ENCODE measurements around the gene PON1.
A peak's percentile ranks its signal among the peaks of the same experiment; 100 is the strongest.

Gene PON1

GRCh38 chr7:95324431-95324830, at the start of gene PON1:
TSS of gene PON1 (minus strand) at chr7:95324532. CDS start at chr7:95324475, 57 bp downstream.
- peaks cover 1% of the 10 kb centered on the region for H3K27me3 Mint-ChIP-seq
- intact Hi-C loops (cut with micrococcal nuclease) = no loop called here
- H3K27ac Mint-ChIP-seq = no peak within 1 kb of the TSS
- no peaks in the 10 kb centered on the region for H3K36me3 Mint-ChIP-seq (ENCODE audit: low read depth)
- no peak within 1 kb of the TSS for H3K4me3 Mint-ChIP-seq
- no peaks in the 10 kb centered on the region for H3K4me1 Mint-ChIP-seq (ENCODE audit: low read depth)
- no peaks in the 10 kb centered on the region for H3K9me3 Mint-ChIP-seq

- Mint-ChIP-seq H3K4me1 (ENCODE audit: low read depth) (peaks cover 5% of the 10 kb centered on the region), H3K36me3 (ENCODE audit: low read depth) (no peaks in the 10 kb centered on the region), H3K27me3 (no peaks in the 10 kb centered on the region), H3K4me3 (no peak overlapping the region), H3K27ac (no peak overlapping the region), H3K9me3 (peaks cover 8% of the 10 kb centered on the region)
- intact Hi-C loops (cut with micrococcal nuclease) = no loop called here
Measured at GRCh38 chr7:95373323-95373722, 49.0 kb upstream of the PON1 start.

- H3K36me3 Mint-ChIP-seq (ENCODE audit: low read depth) = no peaks in the 10 kb centered on the region
- intact Hi-C loops (cut with micrococcal nuclease) = no loop called here
- H3K27me3 Mint-ChIP-seq = no peaks in the 10 kb centered on the region
- H3K4me3 Mint-ChIP-seq = no peak overlapping the region
- no peak overlapping the region for H3K27ac Mint-ChIP-seq
- no peaks in the 10 kb centered on the region for H3K9me3 Mint-ChIP-seq
- H3K4me1 Mint-ChIP-seq (ENCODE audit: low read depth) = no peaks in the 10 kb centered on the region
Measured at GRCh38 chr7:95368235-95368634, 43.9 kb upstream of the PON1 start.

DNA sequence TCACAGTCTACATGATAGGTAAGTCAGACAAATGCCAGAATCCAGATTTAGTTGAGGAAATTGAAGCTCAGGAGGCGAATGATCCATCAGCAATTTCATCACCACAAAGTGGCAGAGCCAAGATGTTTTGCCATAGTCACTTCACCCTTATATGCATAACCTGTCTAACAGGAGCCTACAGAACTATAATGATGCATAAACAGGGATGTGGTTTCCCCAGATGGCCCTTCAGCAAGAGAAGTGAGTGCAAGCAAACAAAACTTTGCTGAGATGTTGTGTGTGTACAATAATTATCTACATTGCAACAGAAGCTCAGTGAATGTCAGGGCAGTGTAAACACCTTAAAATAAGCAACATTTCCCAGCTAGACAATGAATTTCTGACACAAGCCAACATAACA, 43.3 kb upstream of the PON1 start:
- no peak overlapping the region for H3K4me3 Mint-ChIP-seq
- intact Hi-C loops (cut with micrococcal nuclease) = no loop called here
- H3K9me3 Mint-ChIP-seq = no peaks in the 10 kb centered on the region
- no peaks in the 10 kb centered on the region for H3K36me3 Mint-ChIP-seq (ENCODE audit: low read depth)
- no peaks in the 10 kb centered on the region for H3K27me3 Mint-ChIP-seq
- H3K4me1 Mint-ChIP-seq (ENCODE audit: low read depth) = no peaks in the 10 kb centered on the region
- H3K27ac Mint-ChIP-seq = no peak overlapping the region

DNA sequence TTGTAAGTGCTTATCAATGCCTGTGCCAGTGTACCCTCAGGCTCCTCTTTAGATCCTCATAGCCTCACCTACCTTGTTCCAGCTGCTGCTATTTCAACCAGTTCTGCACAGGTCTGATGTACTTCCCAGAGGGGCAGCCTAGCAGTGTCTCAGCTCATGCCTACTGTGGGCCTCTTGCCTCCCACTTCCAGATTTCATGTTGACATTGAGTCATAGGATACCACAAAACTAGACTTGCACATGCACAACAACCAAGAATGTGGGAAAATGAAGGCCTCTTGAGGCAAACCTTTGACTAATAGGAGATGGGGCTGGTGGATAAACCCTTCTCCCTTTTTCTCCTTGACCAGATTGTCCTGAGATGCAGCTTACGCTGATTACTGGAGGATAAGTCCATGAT, 40.8 kb upstream of the PON1 start:
- no peaks in the 10 kb centered on the region for H3K4me1 Mint-ChIP-seq (ENCODE audit: low read depth)
- intact Hi-C loops (cut with micrococcal nuclease) = no loop called here
- no peak overlapping the region for H3K27ac Mint-ChIP-seq

DNA sequence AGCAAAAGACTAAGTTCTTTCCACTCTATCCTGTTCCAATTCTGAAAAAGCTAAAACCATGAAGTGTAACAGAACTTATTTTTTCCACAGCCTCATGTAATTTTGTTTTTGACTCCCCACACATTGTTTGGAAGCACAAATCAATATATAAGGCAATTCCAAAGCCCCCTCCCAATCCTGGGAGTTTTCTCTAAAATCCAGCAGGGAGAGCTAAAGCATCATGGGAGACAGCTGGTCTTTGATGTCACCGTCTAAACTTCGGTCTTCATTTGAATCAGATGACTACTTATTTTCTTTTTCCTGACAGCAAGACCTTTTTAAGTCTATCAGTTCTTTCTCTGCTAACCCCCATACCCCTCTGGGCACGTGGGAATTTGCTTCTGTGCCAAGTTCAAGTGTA, 33.3 kb upstream of the PON1 start:
- H3K27ac Mint-ChIP-seq = no peak overlapping the region
- H3K4me3 Mint-ChIP-seq = no peak overlapping the region
- no peaks in the 10 kb centered on the region for H3K9me3 Mint-ChIP-seq
- intact Hi-C loops (cut with micrococcal nuclease) = no loop called here
- H3K27me3 Mint-ChIP-seq = no peaks in the 10 kb centered on the region
- H3K4me1 Mint-ChIP-seq (ENCODE audit: low read depth) = no peaks in the 10 kb centered on the region
- no peaks in the 10 kb centered on the region for H3K36me3 Mint-ChIP-seq (ENCODE audit: low read depth)

More for the DNA sequence above, 40.8 kb upstream of the PON1 start:
- H3K36me3 Mint-ChIP-seq (ENCODE audit: low read depth) = no peaks in the 10 kb centered on the region
- no peaks in the 10 kb centered on the region for H3K27me3 Mint-ChIP-seq
- H3K9me3 Mint-ChIP-seq = no peaks in the 10 kb centered on the region
- H3K4me3 Mint-ChIP-seq = no peak overlapping the region

- intact Hi-C loops (cut with micrococcal nuclease) = no loop called here
- Mint-ChIP-seq H3K4me1 (ENCODE audit: low read depth) (no peaks in the 10 kb centered on the region), H3K4me3 (no peak overlapping the region), H3K9me3 (no peaks in the 10 kb centered on the region), H3K27me3 (no peaks in the 10 kb centered on the region), H3K27ac (no peak overlapping the region), H3K36me3 (ENCODE audit: low read depth) (no peaks in the 10 kb centered on the region)
Measured at GRCh38 chr7:95342642-95343307, 18.4 kb upstream of the PON1 start.

GRCh38 chr7:95342029-95342428, 17.7 kb upstream of the PON1 start:
- H3K4me1 Mint-ChIP-seq (ENCODE audit: low read depth) = no peaks in the 10 kb centered on the region
- no peaks in the 10 kb centered on the region for H3K36me3 Mint-ChIP-seq (ENCODE audit: low read depth)
- no peaks in the 10 kb centered on the region for H3K27me3 Mint-ChIP-seq
- H3K27ac Mint-ChIP-seq = no peak overlapping the region
- no peaks in the 10 kb centered on the region for H3K9me3 Mint-ChIP-seq
- intact Hi-C loops (cut with micrococcal nuclease) = no loop called here
- H3K4me3 Mint-ChIP-seq = no peak overlapping the region

- Mint-ChIP-seq H3K27ac (no peak overlapping the region), H3K9me3 (no peaks in the 10 kb centered on the region)
- intact Hi-C loops (cut with micrococcal nuclease) = no loop called here
Measured at GRCh38 chr7:95340491-95340890, 16.2 kb upstream of the PON1 start.

DNA sequence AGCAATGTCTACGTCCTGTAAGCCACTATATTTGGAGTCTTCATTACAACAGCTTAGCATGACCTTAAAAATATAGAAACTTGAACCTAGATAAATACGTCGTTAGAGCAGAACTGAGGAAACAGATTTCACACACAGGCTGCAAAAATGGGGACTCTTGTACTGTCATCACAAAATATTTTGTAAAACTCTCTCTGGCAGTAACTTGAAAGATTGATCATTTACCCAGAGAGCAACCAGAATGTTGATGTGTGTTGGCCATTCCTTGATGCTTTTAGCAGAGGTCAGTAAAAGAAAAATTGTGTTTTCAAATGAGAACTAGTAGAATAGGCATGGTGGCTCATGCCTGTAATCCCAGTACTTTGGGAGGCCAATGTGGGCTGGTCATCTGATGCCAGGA, 14.5 kb upstream of the PON1 start:
- H3K27me3 Mint-ChIP-seq = no peaks in the 10 kb centered on the region
- intact Hi-C loops (cut with micrococcal nuclease) = no loop called here
- no peak overlapping the region for H3K27ac Mint-ChIP-seq
- no peaks in the 10 kb centered on the region for H3K9me3 Mint-ChIP-seq
- no peaks in the 10 kb centered on the region for H3K36me3 Mint-ChIP-seq (ENCODE audit: low read depth)
- H3K4me1 Mint-ChIP-seq (ENCODE audit: low read depth) = no peaks in the 10 kb centered on the region
- H3K4me3 Mint-ChIP-seq = no peak overlapping the region

More at GRCh38 chr7:95340491-95340890, 16.2 kb upstream of the PON1 start:
- no peaks in the 10 kb centered on the region for H3K27me3 Mint-ChIP-seq
- H3K4me1 Mint-ChIP-seq (ENCODE audit: low read depth) = no peaks in the 10 kb centered on the region
- no peak overlapping the region for H3K4me3 Mint-ChIP-seq
- H3K36me3 Mint-ChIP-seq (ENCODE audit: low read depth) = no peaks in the 10 kb centered on the region

DNA sequence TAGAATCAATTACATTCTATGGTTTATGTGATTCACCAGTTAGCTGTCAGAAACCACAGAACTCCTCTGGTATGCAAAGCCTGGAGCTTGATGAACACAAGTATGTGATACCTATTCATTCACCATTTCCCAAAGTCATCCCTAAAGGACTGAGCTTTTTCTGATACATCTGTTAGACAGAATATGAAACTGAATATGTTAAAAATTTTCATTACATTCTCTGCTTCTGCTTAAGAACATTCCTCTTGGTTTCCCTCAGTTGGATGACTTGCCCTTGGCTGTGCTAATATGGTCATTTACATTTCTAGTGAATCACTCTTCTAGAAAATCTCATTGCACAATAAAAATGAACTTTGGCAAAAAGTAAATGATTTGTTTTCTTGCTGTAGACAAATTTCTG, 10.8 kb upstream of the PON1 start:
- Mint-ChIP-seq H3K4me1 (ENCODE audit: low read depth) (peaks cover 6% of the 10 kb centered on the region), H3K27me3 (no peaks in the 10 kb centered on the region), H3K27ac (no peak overlapping the region), H3K36me3 (ENCODE audit: low read depth) (no peaks in the 10 kb centered on the region), H3K4me3 (no peak overlapping the region), H3K9me3 (no peaks in the 10 kb centered on the region)
- intact Hi-C loops (cut with micrococcal nuclease) = no loop called here

DNA sequence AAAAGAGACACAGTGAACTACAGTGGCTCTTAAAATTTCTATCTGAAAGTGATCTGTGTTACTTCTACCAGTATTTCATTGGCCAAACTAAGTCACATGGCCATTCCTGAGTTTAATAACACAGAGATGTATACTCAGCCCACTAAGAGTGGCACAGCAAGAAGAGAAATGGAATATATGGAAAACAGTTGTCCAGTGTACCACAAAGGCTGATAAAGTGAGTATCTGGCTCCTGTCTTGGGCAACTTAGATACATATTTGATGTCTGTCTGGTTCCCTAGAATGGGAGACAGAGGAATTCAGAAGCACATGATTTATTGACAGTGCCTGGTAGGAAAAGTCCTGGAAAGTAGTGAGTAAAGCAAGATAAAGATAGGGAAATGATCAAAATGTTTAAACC, 10.1 kb upstream of the PON1 start:
- no peaks in the 10 kb centered on the region for H3K9me3 Mint-ChIP-seq
- H3K36me3 Mint-ChIP-seq (ENCODE audit: low read depth) = no peaks in the 10 kb centered on the region
- intact Hi-C loops (cut with micrococcal nuclease) = no loop called here
- H3K4me3 Mint-ChIP-seq = no peak overlapping the region
- peaks cover 6% of the 10 kb centered on the region for H3K4me1 Mint-ChIP-seq (ENCODE audit: low read depth)
- no peaks in the 10 kb centered on the region for H3K27me3 Mint-ChIP-seq
- H3K27ac Mint-ChIP-seq = no peak overlapping the region

GRCh38 chr7:95330961-95331337, 6.6 kb upstream of the PON1 start:
- H3K4me3 Mint-ChIP-seq = peak overlapping the region; percentile 37
- H3K27ac Mint-ChIP-seq = no peak overlapping the region
- intact Hi-C loops (cut with micrococcal nuclease) = no loop called here
- peaks cover 6% of the 10 kb centered on the region for H3K4me1 Mint-ChIP-seq (ENCODE audit: low read depth)
- H3K36me3 Mint-ChIP-seq (ENCODE audit: low read depth) = no peaks in the 10 kb centered on the region
- no peaks in the 10 kb centered on the region for H3K27me3 Mint-ChIP-seq
- H3K9me3 Mint-ChIP-seq = no peaks in the 10 kb centered on the region

- peaks cover 6% of the 10 kb centered on the region for H3K4me1 Mint-ChIP-seq (ENCODE audit: low read depth)
- H3K27ac Mint-ChIP-seq = no peak overlapping the region
- intact Hi-C loops (cut with micrococcal nuclease) = no loop called here
- H3K36me3 Mint-ChIP-seq (ENCODE audit: low read depth) = no peaks in the 10 kb centered on the region
- H3K4me3 Mint-ChIP-seq = peak overlapping the region; percentile 37
- H3K27me3 Mint-ChIP-seq = no peaks in the 10 kb centered on the region
- H3K9me3 Mint-ChIP-seq = no peaks in the 10 kb centered on the region
Measured at GRCh38 chr7:95330204-95330960, 6.0 kb upstream of the PON1 start.

GRCh38 chr7:95327356-95327755, 3.0 kb upstream of the PON1 start:
- Mint-ChIP-seq H3K36me3 (ENCODE audit: low read depth) (no peaks in the 10 kb centered on the region), H3K27me3 (peaks cover 1% of the 10 kb centered on the region), H3K9me3 (no peaks in the 10 kb centered on the region), H3K4me3 (no peak overlapping the region), H3K27ac (no peak overlapping the region), H3K4me1 (ENCODE audit: low read depth) (peaks cover 6% of the 10 kb centered on the region)
- intact Hi-C loops (cut with micrococcal nuclease) = no loop called here
